OCI-LY1 (cell line): ENCODE results near the gene ZFP82.

ENCODE experiments used
- H2AFZ ChIP-seq: fragments of 200-600 bp; sonication (generic), shearing (Covaris generic); 2 replicates; pipeline ENCODE4 v1.6.0; 2014; ENCODE audit warnings: antibody characterized with exemption, mild to moderate bottlenecking, low read length
- H3F3A ChIP-seq: fragments of 200-600 bp; sonication (generic), shearing (Covaris generic); 2 replicates; pipeline ENCODE4 v1.6.0; 2014; ENCODE audit warnings: mild to moderate bottlenecking, antibody characterized with exemption, low read length, moderate library complexity; ENCODE audit not compliant: insufficient read depth
- H3K27ac ChIP-seq: fragments of 200-600 bp; sonication (generic); 2 replicates; pipeline ENCODE4 v1.5.1; 2014; ENCODE audit warnings: low read length, mixed run types, mild to moderate bottlenecking, low read depth; ENCODE audit not compliant: poor library complexity, severe bottlenecking
- H3K27me3 ChIP-seq: fragments of 200-600 bp; sonication (generic); 2 replicates; pipeline ENCODE4 v1.6.0; 2014; ENCODE audit warnings: antibody characterized with exemption, mild to moderate bottlenecking, low read length, moderate library complexity; ENCODE audit not compliant: insufficient read depth
- H3K36me3 ChIP-seq: fragments of 200-600 bp; sonication (generic); 2 replicates; pipeline ENCODE4 v1.6.1; 2014; ENCODE audit warnings: mild to moderate bottlenecking, antibody characterized with exemption, low read length, moderate library complexity, mixed read lengths; ENCODE audit not compliant: insufficient read depth
- H3K4me1 ChIP-seq: fragments of 200-600 bp; sonication (generic); 2 replicates; pipeline ENCODE4 v1.5.1; 2014; ENCODE audit warnings: mild to moderate bottlenecking, low read length, moderate library complexity; ENCODE audit not compliant: insufficient read depth, severe bottlenecking
- H3K4me2 ChIP-seq: fragments of 200-600 bp; sonication (generic), shearing (Covaris generic); 2 replicates; pipeline ENCODE4 v1.6.1; 2014; ENCODE audit warnings: low read length
- H3K4me3 ChIP-seq: fragments of 200-600 bp; sonication (generic); 2 replicates; pipeline ENCODE4 v1.5.1; 2014; ENCODE audit warnings: low read length, low read depth, mild to moderate bottlenecking, mixed read lengths; ENCODE audit not compliant: poor library complexity, severe bottlenecking
- H3K79me2 ChIP-seq: fragments of 200-600 bp; shearing (Covaris generic); 2 replicates; pipeline ENCODE4 v1.6.1; 2016; ENCODE audit warnings: mixed run types, low read length, mixed read lengths; ENCODE audit not compliant: insufficient read depth
- H3K9ac ChIP-seq: fragments of 200-600 bp; sonication (generic), shearing (Covaris generic); 2 replicates; pipeline ENCODE4 v1.6.1; 2014; ENCODE audit warnings: mild to moderate bottlenecking, low read length, mixed read lengths
- H3K9me2 ChIP-seq: fragments of 200-600 bp; sonication (generic), shearing (Covaris generic); 2 replicates; pipeline ENCODE4 v1.6.1; 2014; ENCODE audit warnings: low read depth, mild to moderate bottlenecking, low read length, mixed read lengths
- H3K9me3 ChIP-seq: fragments of 200-600 bp; shearing (Covaris generic); 2 replicates; pipeline ENCODE4 v1.6.1; 2014; ENCODE audit warnings: low read length, mixed read lengths
- H4K20me1 ChIP-seq: fragments of 200-600 bp; sonication (generic), shearing (Covaris generic); 2 replicates; pipeline ENCODE4 v1.6.0; 2016; ENCODE audit warnings: mild to moderate bottlenecking, low read length; ENCODE audit not compliant: insufficient read depth
- CTCF ChIP-seq: fragments of 200-600 bp; sonication (generic), shearing (Covaris generic); IDR thresholded peaks from 2 replicates; pipeline ENCODE4 v1.5.1; 2017; ENCODE audit warnings: mild to moderate bottlenecking, antibody characterized with exemption, low read length, moderate library complexity, mixed read lengths
- EZH2 ChIP-seq: fragments of 200-600 bp; sonication (generic), shearing (Covaris generic); IDR thresholded peaks from 2 replicates; pipeline ENCODE4 v1.8.0; 2017; ENCODE audit warnings: borderline replicate concordance, mixed run types, mild to moderate bottlenecking, antibody characterized with exemption, low read length, moderate library complexity, mixed read lengths

The ZFP82 gene

GRCh38 chr19:36404498-36404897, 13.9 kb downstream of the ZFP82 start:
- no peak overlapping the region for H3K4me2 ChIP-seq

GRCh38 chr19:36401475-36401874, 17.0 kb downstream of the ZFP82 start:
- Histone ChIP-seq H4K20me1 (no peaks in the 10 kb centered on the region), H3K27ac (no peak overlapping the region), H3K79me2 (no peaks in the 10 kb centered on the region), H3K9me3 (peaks cover 17% of the 10 kb centered on the region), H3K4me2 (no peak overlapping the region), H3K9ac (no peak overlapping the region), H2AFZ (no peak overlapping the region), H3K9me2 (no peaks in the 10 kb centered on the region), H3K4me3 (no peak overlapping the region), H3K4me1 (no peaks in the 10 kb centered on the region), H3K36me3 (peaks cover 100% of the 10 kb centered on the region), H3K27me3 (no peaks in the 10 kb centered on the region), H3F3A (no peaks in the 10 kb centered on the region)
- no peak for TF ChIP-seq EZH2
- TF ChIP-seq CTCF = no peak

More at GRCh38 chr19:36404498-36404897, 13.9 kb downstream of the ZFP82 start:
- TF ChIP-seq CTCF = no peak
- TF ChIP-seq EZH2 = no peak
- H3K27me3 ChIP-seq = no peaks in the 10 kb centered on the region
- H2AFZ ChIP-seq = no peak overlapping the region
- H4K20me1 ChIP-seq = no peaks in the 10 kb centered on the region
- peaks cover 100% of the 10 kb centered on the region for H3K36me3 ChIP-seq
- no peak overlapping the region for H3K27ac ChIP-seq
- peaks cover 16% of the 10 kb centered on the region for H3K9me3 ChIP-seq
- no peaks in the 10 kb centered on the region for H3F3A ChIP-seq
- H3K9ac ChIP-seq = no peak overlapping the region
- H3K4me3 ChIP-seq = no peak overlapping the region
- H3K4me1 ChIP-seq = no peaks in the 10 kb centered on the region
- no peaks in the 10 kb centered on the region for H3K9me2 ChIP-seq
- H3K79me2 ChIP-seq = no peaks in the 10 kb centered on the region

GRCh38 chr19:36398571-36398970, 19.9 kb downstream of the ZFP82 start:
- no peak overlapping the region for H3K9ac ChIP-seq
- H2AFZ ChIP-seq = no peak overlapping the region
- H3K79me2 ChIP-seq = no peaks in the 10 kb centered on the region
- no peaks in the 10 kb centered on the region for H3K27me3 ChIP-seq
- no peaks in the 10 kb centered on the region for H4K20me1 ChIP-seq
- H3K4me1 ChIP-seq = no peaks in the 10 kb centered on the region
- H3K36me3 ChIP-seq = peaks cover 98% of the 10 kb centered on the region
- H3K27ac ChIP-seq = no peak overlapping the region
- no peak overlapping the region for H3K4me3 ChIP-seq
- no peaks in the 10 kb centered on the region for H3F3A ChIP-seq
- H3K9me3 ChIP-seq = peaks cover 34% of the 10 kb centered on the region
- no peaks in the 10 kb centered on the region for H3K9me2 ChIP-seq
- H3K4me2 ChIP-seq = no peak overlapping the region
- TF ChIP-seq CTCF = no peak
- TF ChIP-seq EZH2 = no peak
